Keratinocyte (primary cell): ENCODE results near the gene GPC3.

Experiments
- CTCF ChIP-seq, 3 experiments: IDR thresholded peaks in 1 of 3; conservative IDR thresholded peaks in 1 of 3; optimal IDR thresholded peaks in 1 of 3; 2 replicates in 2 of 3; 3 replicates in 1 of 3; pipeline versions ENCODE3 to v1.5.1; 2011; ENCODE audit warnings: low read length in 3 of 3, mild to moderate bottlenecking in 3 of 3, moderate library complexity in 2 of 3, control low read depth in 1 of 3, inconsistent platforms in 1 of 3; ENCODE audit not compliant: insufficient read depth in 2 of 3; ENCODE audit errors: extremely low read depth in 1 of 3
- EZH2 ChIP-seq: IDR thresholded peaks from one replicate; pipeline ENCODE4 v1.6.1; 2012; ENCODE audit warnings: inconsistent platforms, mild to moderate bottlenecking, low read length, moderate library complexity

GRCh38 chrX:133953078-133953477 lies 32.3 kb downstream of the GPC3 start:
- TF ChIP-seq CTCF (optimal IDR thresholded peaks at IDR 0.05 in 1 of 3, IDR thresholded peaks at IDR 0.05 in 1 of 3, conservative IDR thresholded peaks at IDR 0.05 in 1 of 3; ENCODE audit: extremely low read depth in 1 of 3, insufficient read depth in 2 of 3, low read length in 3 of 3) (no peak), EZH2 (no peak)
